HCT116 (cell line): ENCODE measurements around the gene RPH3AL. TPM values are rescaled to one million over a fixed set of nuclear protein-coding genes. Genes with fewer than 3 reads are reported as not detected.

Experiments used
- ATAC-seq: fragments of 200-7000 bp; cut with Tn5 transposase; 2 replicates; pipeline ENCODE4 v1.9.1; 2020; ENCODE audit warnings: mild to moderate bottlenecking, moderate library complexity
- BruUV-seq: library from RNA; stranded (reverse); fragments of 400-500 nt; replicated peaks from 2 replicates; lab custom pipeline; 2021; lab: Mats Ljungman, UMichigan
- CTCF ChIA-PET: fragments of 300-600 bp; sonication (Branson Sonifier 250); formaldehyde crosslinking; loops from one replicate; lab custom pipeline; 2021; ENCODE audit warnings: antibody characterized with exemption; lab: Charles Lee
- POLR2A ChIA-PET: fragments of 300-600, 350-600 bp; sonication (Branson Sonifier 250); formaldehyde crosslinking; loops from one replicate; lab custom pipeline; 2021; ENCODE audit warnings: antibody characterized with exemption; lab: Charles Lee
- RAD21 ChIA-PET, 2 experiments: fragments of 300-600 bp; sonication (Branson Sonifier 250); formaldehyde crosslinking; loops; one replicate each; lab custom pipeline; 2023; ENCODE audit warnings: low total read pairs in 2 of 2; ENCODE audit not compliant: uncharacterized antibody in 2 of 2, unreplicated experiment in 2 of 2, low non-redundant PET in 1 of 2; lab: Charles Lee
- DNase-seq: peaks from one replicate; pipeline ENCODE4 v3.0.0-alpha.2; 2010; ENCODE audit warnings: low read depth, low spot score
- H2AFZ ChIP-seq: fragments of 200-600 bp; shearing (Covaris generic), sonication (generic); 2 replicates; pipeline ENCODE4 v1.6.1; 2017; ENCODE audit warnings: low read depth, mixed run types, mixed read lengths, antibody characterized with exemption, low read length; ENCODE audit not compliant: poor library complexity, severe bottlenecking
- H3K27ac ChIP-seq: 2 replicates; pipeline ENCODE4 v1.5.1; 2012; ENCODE audit warnings: low read depth, low read length
- H3K27me3 ChIP-seq: fragments of 200-600 bp; sonication (generic); 2 replicates; pipeline ENCODE4 v1.6.1; 2016; ENCODE audit warnings: mixed run types, low read length, mixed read lengths; ENCODE audit not compliant: insufficient read depth
- H3K36me3 ChIP-seq, 2 experiments: fragments of 200-500 bp in 1 of 2; fragments of 200-600 bp in 1 of 2; sonication (Bioruptor generic) in 1 of 2; sonication (generic) in 1 of 2; 2 replicates each; pipeline versions ENCODE4 v1.5.1 to v1.6.1; 2014 to 2016; ENCODE audit warnings: low read length in 2 of 2, inconsistent platforms in 1 of 2, mixed read lengths in 1 of 2, mixed run types in 1 of 2; ENCODE audit not compliant: insufficient read depth in 2 of 2, control insufficient read depth in 1 of 2
- H3K4me1 ChIP-seq, 2 experiments: fragments of 200-600 bp in 1 of 2; sonication (generic) in 1 of 2; 2 replicates each; pipeline versions ENCODE4 v1.5.1 to v1.6.1; 2012 to 2017; ENCODE audit warnings: low read length in 2 of 2, inconsistent platforms in 1 of 2, mild to moderate bottlenecking in 1 of 2, mixed read lengths in 1 of 2, mixed run types in 1 of 2, moderate library complexity in 1 of 2; ENCODE audit not compliant: insufficient read depth in 2 of 2, control insufficient read depth in 1 of 2
- H3K4me2 ChIP-seq: fragments of 200-600 bp; sonication (generic); 2 replicates; pipeline ENCODE4 v1.6.1; 2017; ENCODE audit warnings: mixed run types, low read length, mixed read lengths
- H3K4me3 ChIP-seq, 2 experiments: fragments of 200-600 bp in 1 of 2; sonication (generic) in 1 of 2; replicated peaks in 1 of 2; 2 replicates each; pipeline ENCODE4 v1.5.1; 2011 to 2016; ENCODE audit warnings: low read length in 2 of 2, control low read depth in 1 of 2, low read depth in 1 of 2, mild to moderate bottlenecking in 1 of 2, mixed read lengths in 1 of 2, mixed run types in 1 of 2
- H3K79me2 ChIP-seq: fragments of 200-600 bp; sonication (generic); 2 replicates; pipeline ENCODE4 v1.6.1; 2017; ENCODE audit warnings: mild to moderate bottlenecking, mixed run types, low read length, moderate library complexity, mixed read lengths; ENCODE audit not compliant: insufficient read depth
- H3K9ac ChIP-seq: fragments of 200-600 bp; sonication (generic); 2 replicates; pipeline ENCODE4 v1.6.1; 2016; ENCODE audit warnings: low read length, mixed read lengths
- H3K9me2 ChIP-seq: fragments of 200-600 bp; sonication (generic), shearing (Covaris generic); 2 replicates; pipeline ENCODE4 v1.6.1; 2017; ENCODE audit warnings: mixed run types, mild to moderate bottlenecking, moderate library complexity; ENCODE audit not compliant: insufficient read depth
- H3K9me3 ChIP-seq, 2 experiments: fragments of 200-500 bp in 1 of 2; fragments of 200-600 bp in 1 of 2; sonication (Bioruptor generic) in 1 of 2; sonication (generic) in 1 of 2; 2 replicates each; pipeline ENCODE4 v1.6.1; 2014 to 2017; ENCODE audit warnings: low read length in 2 of 2, mixed read lengths in 2 of 2, inconsistent platforms in 1 of 2, low read depth in 1 of 2, mild to moderate bottlenecking in 1 of 2, mixed run types in 1 of 2, moderate library complexity in 1 of 2; ENCODE audit not compliant: control insufficient read depth in 1 of 2, insufficient read depth in 1 of 2
- H4K20me1 ChIP-seq: fragments of 200-600 bp; sonication (generic), shearing (Covaris generic); 2 replicates; pipeline ENCODE4 v1.6.1; 2017; ENCODE audit warnings: mixed run types, mild to moderate bottlenecking, moderate library complexity; ENCODE audit not compliant: insufficient read depth
- ATF3 ChIP-seq: IDR thresholded peaks from 2 replicates; pipeline ENCODE4 v1.6.1; 2012
- CBX3 ChIP-seq: IDR thresholded peaks from 2 replicates; pipeline ENCODE4 v1.6.1; 2012; ENCODE audit warnings: low read depth
- CTCF ChIP-seq, 3 experiments: fragments of 200-600 bp in 1 of 3; sonication (generic) in 1 of 3; IDR thresholded peaks in 2 of 3; conservative IDR thresholded peaks in 1 of 3; 2 replicates each; pipeline ENCODE4 v1.5.1; 2012 to 2017; ENCODE audit warnings: low read depth in 2 of 3, low read length in 2 of 3, antibody characterized with exemption in 1 of 3, borderline replicate concordance in 1 of 3, control low read depth in 1 of 3, mild to moderate bottlenecking in 1 of 3, mixed read lengths in 1 of 3, mixed run types in 1 of 3, moderate library complexity in 1 of 3; ENCODE audit not compliant: insufficient read depth in 1 of 3
- EGR1 ChIP-seq: IDR thresholded peaks from 2 replicates; pipeline ENCODE4 v1.6.1; 2012; ENCODE audit warnings: low read depth
- ELF1 ChIP-seq: IDR thresholded peaks from 2 replicates; pipeline ENCODE4 v1.6.1; 2012; ENCODE audit warnings: low read depth, borderline replicate concordance
- EZH2phosphoT487 ChIP-seq: fragments of 200-600 bp; IDR thresholded peaks from 2 replicates; pipeline ENCODE4 v1.6.1; 2018; ENCODE audit warnings: antibody characterized with exemption, borderline replicate concordance
- FOSL1 ChIP-seq: IDR thresholded peaks from 2 replicates; pipeline ENCODE4 v1.6.1; 2012; ENCODE audit warnings: low read depth
- MAX ChIP-seq: IDR thresholded peaks from 2 replicates; pipeline ENCODE4 v1.6.1; 2012
- POLR2A ChIP-seq: IDR thresholded peaks from 2 replicates; pipeline ENCODE4 v1.7.0; 2011; ENCODE audit warnings: borderline replicate concordance; ENCODE audit not compliant: insufficient read depth, insufficient read length; ENCODE audit errors: extremely low read depth
- RAD21 ChIP-seq: IDR thresholded peaks from 2 replicates; pipeline ENCODE4 v1.6.1; 2012; ENCODE audit warnings: low read depth, mild to moderate bottlenecking
- SIN3A ChIP-seq: IDR thresholded peaks from 2 replicates; pipeline ENCODE4 v1.6.1; 2012; ENCODE audit warnings: low read depth
- SRF ChIP-seq: IDR thresholded peaks from 2 replicates; pipeline ENCODE4 v1.6.1; 2012; ENCODE audit warnings: low read depth
- YY1 ChIP-seq: IDR thresholded peaks from 2 replicates; pipeline ENCODE4 v1.6.1; 2011; ENCODE audit warnings: low read length, low read depth, moderate library complexity, mild to moderate bottlenecking; ENCODE audit not compliant: insufficient replicate concordance; ENCODE audit errors: extremely low read depth
- ZFX ChIP-seq: fragments of 450-650 bp; IDR thresholded peaks from 2 replicates; pipeline ENCODE4 v1.6.1; 2017
- ZNF274 ChIP-seq: fragments of 200-500 bp; sonication (Bioruptor generic); IDR thresholded peaks from 2 replicates; pipeline ENCODE4 v1.6.1; 2014; ENCODE audit warnings: mild to moderate bottlenecking, low read depth, low read length, inconsistent platforms
- intact Hi-C: fragments of 100-400 bp; cut with micrococcal nuclease; formaldehyde crosslinking; loops from 2 replicates; pipeline ENCODE4 v1.10.0; 2022
- total RNA-seq: library from RNA; stranded (reverse); gene quantifications from one replicate; pipeline ENCODE4 v1.2.1, GENCODE V29; 2021; ENCODE audit not compliant: unreplicated experiment
- TF ChIP-seq, protein P1 (sequence below): IDR thresholded peaks from 2 replicates; pipeline ENCODE4 v1.6.1; 2011; ENCODE audit warnings: mild to moderate bottlenecking, low read length, moderate library complexity; ENCODE audit not compliant: insufficient replicate concordance; ENCODE audit errors: extremely low read depth
- TF ChIP-seq, protein P2 (sequence below): IDR thresholded peaks from 2 replicates; pipeline ENCODE4 v1.6.1; 2012; ENCODE audit warnings: low read depth

Gene RPH3AL
- total RNA-seq, 1 experiment from 2014 or later: 17.0 TPM

DNA sequence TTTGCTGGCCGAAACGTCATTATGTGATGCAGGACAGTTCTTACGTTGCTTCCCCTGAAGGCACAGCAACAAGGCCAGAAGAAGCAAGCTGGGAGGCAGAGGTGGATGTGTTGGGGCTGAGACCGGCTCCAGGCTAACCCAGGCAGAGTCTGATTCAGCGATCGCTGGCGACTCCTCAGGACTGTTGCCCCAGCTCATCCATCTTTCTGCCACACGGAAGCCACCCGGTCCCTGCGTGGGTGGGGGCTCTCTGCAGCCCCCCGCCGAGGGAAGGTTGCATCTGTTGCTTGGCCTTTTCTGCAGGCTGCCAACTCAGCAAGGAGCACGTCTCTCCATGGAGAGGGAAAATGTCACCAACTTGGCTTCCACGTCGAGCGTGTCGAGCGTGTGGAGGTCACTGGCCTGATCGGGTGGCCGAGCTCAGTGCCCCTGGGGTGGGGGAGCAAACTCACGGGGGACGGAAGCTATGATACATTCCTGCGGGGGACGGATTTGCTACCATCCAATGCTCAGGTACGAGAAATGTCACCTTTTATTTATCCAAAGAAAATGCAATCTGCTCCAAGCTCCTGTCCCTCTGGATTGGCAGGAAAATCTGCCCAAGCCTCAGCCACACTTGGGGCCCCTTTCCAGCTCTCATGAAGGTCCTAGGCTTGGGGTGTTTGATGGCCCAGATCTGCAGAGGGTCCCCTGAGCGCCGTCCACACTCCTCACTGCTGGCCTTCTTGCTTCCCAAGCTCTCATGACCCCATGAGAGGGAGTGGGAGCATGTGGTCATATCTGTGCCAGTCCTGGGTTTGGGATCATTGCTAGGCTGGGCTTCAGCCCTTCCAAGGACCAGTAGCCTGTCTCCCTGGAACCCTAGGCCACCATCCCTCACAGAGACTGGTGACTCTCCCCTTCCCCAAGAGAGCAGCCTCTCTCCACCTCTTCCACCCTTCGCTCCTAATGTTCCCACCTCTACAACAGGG lies 69.4 kb downstream of the RPH3AL start:
- Histone ChIP-seq H3K9ac (no peak overlapping the region), H3K4me3 (no peak overlapping the region), H4K20me1 (no peaks in the 10 kb centered on the region), H3K79me2 (no peaks in the 10 kb centered on the region), H3K9me2 (no peaks in the 10 kb centered on the region), H3K4me2 (no peak overlapping the region), H3K9me3 (no peaks in the 10 kb centered on the region), H3K4me1 (no peaks in the 10 kb centered on the region), H2AFZ (no peak overlapping the region), H3K36me3 (no peaks in the 10 kb centered on the region), H3K27ac (no peak overlapping the region), H3K27me3 (no peaks in the 10 kb centered on the region)
- TF ChIP-seq ATF3 (no peak), SRF (no peak), EZH2phosphoT487 (no peak), CTCF (IDR thresholded peaks at IDR 0.05 in 2 of 3, conservative IDR thresholded peaks at IDR 0.05 in 1 of 3; ENCODE audit: borderline replicate concordance in 1 of 3, insufficient read depth in 1 of 3, low read depth in 2 of 3, low read length in 2 of 3) (no peak), ZNF274 (no peak), POLR2A (no peak), FOSL1 (no peak), YY1 (no peak), ZFX (no peak), ELF1 (no peak), SIN3A (no peak), EGR1 (no peak), CBX3 (no peak), MAX (no peak), RAD21 (no peak)
- TF ChIP-seq, protein P1, sequence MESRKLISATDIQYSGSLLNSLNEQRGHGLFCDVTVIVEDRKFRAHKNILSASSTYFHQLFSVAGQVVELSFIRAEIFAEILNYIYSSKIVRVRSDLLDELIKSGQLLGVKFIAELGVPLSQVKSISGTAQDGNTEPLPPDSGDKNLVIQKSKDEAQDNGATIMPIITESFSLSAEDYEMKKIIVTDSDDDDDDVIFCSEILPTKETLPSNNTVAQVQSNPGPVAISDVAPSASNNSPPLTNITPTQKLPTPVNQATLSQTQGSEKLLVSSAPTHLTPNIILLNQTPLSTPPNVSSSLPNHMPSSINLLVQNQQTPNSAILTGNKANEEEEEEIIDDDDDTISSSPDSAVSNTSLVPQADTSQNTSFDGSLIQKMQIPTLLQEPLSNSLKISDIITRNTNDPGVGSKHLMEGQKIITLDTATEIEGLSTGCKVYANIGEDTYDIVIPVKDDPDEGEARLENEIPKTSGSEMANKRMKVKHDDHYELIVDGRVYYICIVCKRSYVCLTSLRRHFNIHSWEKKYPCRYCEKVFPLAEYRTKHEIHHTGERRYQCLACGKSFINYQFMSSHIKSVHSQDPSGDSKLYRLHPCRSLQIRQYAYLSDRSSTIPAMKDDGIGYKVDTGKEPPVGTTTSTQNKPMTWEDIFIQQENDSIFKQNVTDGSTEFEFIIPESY: no peak
- TF ChIP-seq, protein P2, sequence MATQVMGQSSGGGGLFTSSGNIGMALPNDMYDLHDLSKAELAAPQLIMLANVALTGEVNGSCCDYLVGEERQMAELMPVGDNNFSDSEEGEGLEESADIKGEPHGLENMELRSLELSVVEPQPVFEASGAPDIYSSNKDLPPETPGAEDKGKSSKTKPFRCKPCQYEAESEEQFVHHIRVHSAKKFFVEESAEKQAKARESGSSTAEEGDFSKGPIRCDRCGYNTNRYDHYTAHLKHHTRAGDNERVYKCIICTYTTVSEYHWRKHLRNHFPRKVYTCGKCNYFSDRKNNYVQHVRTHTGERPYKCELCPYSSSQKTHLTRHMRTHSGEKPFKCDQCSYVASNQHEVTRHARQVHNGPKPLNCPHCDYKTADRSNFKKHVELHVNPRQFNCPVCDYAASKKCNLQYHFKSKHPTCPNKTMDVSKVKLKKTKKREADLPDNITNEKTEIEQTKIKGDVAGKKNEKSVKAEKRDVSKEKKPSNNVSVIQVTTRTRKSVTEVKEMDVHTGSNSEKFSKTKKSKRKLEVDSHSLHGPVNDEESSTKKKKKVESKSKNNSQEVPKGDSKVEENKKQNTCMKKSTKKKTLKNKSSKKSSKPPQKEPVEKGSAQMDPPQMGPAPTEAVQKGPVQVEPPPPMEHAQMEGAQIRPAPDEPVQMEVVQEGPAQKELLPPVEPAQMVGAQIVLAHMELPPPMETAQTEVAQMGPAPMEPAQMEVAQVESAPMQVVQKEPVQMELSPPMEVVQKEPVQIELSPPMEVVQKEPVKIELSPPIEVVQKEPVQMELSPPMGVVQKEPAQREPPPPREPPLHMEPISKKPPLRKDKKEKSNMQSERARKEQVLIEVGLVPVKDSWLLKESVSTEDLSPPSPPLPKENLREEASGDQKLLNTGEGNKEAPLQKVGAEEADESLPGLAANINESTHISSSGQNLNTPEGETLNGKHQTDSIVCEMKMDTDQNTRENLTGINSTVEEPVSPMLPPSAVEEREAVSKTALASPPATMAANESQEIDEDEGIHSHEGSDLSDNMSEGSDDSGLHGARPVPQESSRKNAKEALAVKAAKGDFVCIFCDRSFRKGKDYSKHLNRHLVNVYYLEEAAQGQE: no peak
- intact Hi-C loops: no loop called here
- RAD21 ChIA-PET: no interaction called here
- CTCF ChIA-PET: no interaction called here
- POLR2A ChIA-PET: no interaction called here
- DNase-seq (no peak), ATAC-seq (no peak)
- no TSS peak for BruUV-seq
